Mesothelial cell of epicardium (in vitro differentiated cells): ENCODE measurements around the gene CLDN20. TPM values are rescaled to one million over a fixed set of nuclear protein-coding genes. Genes with fewer than 3 reads are reported as not detected.
"Not testable (repeated sequence)": the region's sequence is repeated elsewhere in the genome, so short reads cannot be mapped to it uniquely, and the experiment has no call there.

Source experiments
- DNase-seq, 2 experiments: peaks; one replicate each; pipeline ENCODE4 v3.0.0; 2021; ENCODE audit warnings: low spot score in 2 of 2; ENCODE audit not compliant: unreplicated experiment in 2 of 2
- H3K27ac Mint-ChIP-seq: 2 replicates; pipeline ENCODE4 v1.8.0; 2021; ENCODE audit warnings: mixed read lengths
- H3K27me3 Mint-ChIP-seq: 2 replicates; pipeline ENCODE4 v1.8.0; 2021; ENCODE audit warnings: low read depth, mixed read lengths
- H3K36me3 Mint-ChIP-seq: 2 replicates; pipeline ENCODE4 v1.8.0; 2021; ENCODE audit warnings: mixed read lengths
- H3K4me1 Mint-ChIP-seq: 2 replicates; pipeline ENCODE4 v1.8.0; 2021; ENCODE audit warnings: mixed read lengths
- H3K4me3 Mint-ChIP-seq: 2 replicates; pipeline ENCODE4 v1.8.0; 2021; ENCODE audit warnings: mild to moderate bottlenecking, moderate library complexity, mixed read lengths
- H3K9me3 Mint-ChIP-seq: 2 replicates; pipeline ENCODE4 v1.8.0; 2021; ENCODE audit warnings: mixed read lengths
- total RNA-seq: library from RNA; stranded (reverse); gene quantifications from 3 replicates; pipeline ENCODE4 v1.2.1, GENCODE V29; 2021
- TF ChIP-seq, protein P1 (sequence below): fragments of 200-600 bp; sonication (generic); IDR thresholded peaks from one replicate; pipeline ENCODE4 v1.5.0; 2021; ENCODE audit warnings: antibody characterized with exemption; ENCODE audit not compliant: unreplicated experiment

The CLDN20 gene
- total RNA-seq, 1 donor from 2014 or later, result not detected

DNA sequence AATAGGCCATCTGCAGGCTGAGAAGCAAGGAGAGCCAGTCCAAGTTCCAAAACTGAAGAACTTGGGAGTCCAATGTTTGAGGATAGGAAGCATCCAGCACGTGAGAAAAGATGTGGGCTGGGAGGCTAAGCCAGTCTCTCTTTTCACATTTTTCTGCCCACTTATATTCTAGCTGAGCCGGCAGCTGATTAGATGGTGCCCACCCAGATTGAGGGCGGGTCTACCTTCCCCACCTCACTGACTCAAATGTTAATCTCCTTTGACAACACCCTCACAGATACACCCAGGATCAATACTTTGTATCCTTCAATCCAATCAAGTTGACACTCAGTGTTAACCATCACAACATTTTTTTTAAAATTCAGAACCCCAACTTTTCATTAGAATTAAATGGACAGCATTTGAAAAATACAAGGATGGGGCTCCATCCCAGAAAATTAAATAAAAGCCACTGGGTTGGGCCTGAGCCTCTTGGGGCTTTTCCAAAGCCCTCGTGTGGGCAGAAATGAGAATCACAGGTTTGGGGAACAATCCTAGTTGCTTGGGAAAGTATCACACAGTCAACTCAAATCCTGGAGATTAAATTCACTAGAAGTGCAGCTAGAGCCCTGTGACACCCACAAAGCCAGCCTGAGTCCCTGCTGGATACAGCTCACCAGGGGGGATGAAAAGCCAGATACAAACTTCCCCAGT, 2.2 kb downstream of the CLDN20 start:
- no peak for DNase-seq
- H3K27ac Mint-ChIP-seq, result no peak overlapping the region
- peaks cover 12% of the 10 kb centered on the region for H3K36me3 Mint-ChIP-seq
- no peaks in the 10 kb centered on the region for H3K27me3 Mint-ChIP-seq
- H3K9me3 Mint-ChIP-seq, result no peaks in the 10 kb centered on the region
- TF ChIP-seq, protein P1, sequence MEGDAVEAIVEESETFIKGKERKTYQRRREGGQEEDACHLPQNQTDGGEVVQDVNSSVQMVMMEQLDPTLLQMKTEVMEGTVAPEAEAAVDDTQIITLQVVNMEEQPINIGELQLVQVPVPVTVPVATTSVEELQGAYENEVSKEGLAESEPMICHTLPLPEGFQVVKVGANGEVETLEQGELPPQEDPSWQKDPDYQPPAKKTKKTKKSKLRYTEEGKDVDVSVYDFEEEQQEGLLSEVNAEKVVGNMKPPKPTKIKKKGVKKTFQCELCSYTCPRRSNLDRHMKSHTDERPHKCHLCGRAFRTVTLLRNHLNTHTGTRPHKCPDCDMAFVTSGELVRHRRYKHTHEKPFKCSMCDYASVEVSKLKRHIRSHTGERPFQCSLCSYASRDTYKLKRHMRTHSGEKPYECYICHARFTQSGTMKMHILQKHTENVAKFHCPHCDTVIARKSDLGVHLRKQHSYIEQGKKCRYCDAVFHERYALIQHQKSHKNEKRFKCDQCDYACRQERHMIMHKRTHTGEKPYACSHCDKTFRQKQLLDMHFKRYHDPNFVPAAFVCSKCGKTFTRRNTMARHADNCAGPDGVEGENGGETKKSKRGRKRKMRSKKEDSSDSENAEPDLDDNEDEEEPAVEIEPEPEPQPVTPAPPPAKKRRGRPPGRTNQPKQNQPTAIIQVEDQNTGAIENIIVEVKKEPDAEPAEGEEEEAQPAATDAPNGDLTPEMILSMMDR, result no peak
- no peak overlapping the region for H3K4me3 Mint-ChIP-seq
- H3K4me1 Mint-ChIP-seq, result peaks cover 12% of the 10 kb centered on the region

DNA sequence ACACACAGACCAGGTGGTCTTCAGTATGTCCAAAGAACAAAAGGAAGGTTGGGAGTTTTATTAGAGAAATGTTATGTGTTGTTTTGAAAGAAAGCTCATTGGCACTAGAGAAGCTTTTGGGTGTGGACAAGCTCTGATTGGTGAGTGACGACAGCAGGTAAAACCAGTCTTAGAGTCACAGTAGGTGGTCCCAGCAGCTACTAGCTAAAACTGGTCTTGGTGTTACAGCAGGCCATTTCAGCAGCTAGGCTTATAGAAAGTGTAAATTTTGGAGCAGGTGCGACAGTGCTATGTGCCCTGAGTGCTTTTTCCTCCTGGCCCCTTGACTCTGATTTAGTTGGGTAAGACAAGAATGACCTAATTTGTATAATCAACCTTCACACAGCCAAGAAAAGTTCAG, 3.6 kb downstream of the CLDN20 start:
- Mint-ChIP-seq H3K4me1 (peaks cover 5% of the 10 kb centered on the region), H3K27me3 (no peaks in the 10 kb centered on the region)
- TF ChIP-seq, protein P1, result no peak

DNA sequence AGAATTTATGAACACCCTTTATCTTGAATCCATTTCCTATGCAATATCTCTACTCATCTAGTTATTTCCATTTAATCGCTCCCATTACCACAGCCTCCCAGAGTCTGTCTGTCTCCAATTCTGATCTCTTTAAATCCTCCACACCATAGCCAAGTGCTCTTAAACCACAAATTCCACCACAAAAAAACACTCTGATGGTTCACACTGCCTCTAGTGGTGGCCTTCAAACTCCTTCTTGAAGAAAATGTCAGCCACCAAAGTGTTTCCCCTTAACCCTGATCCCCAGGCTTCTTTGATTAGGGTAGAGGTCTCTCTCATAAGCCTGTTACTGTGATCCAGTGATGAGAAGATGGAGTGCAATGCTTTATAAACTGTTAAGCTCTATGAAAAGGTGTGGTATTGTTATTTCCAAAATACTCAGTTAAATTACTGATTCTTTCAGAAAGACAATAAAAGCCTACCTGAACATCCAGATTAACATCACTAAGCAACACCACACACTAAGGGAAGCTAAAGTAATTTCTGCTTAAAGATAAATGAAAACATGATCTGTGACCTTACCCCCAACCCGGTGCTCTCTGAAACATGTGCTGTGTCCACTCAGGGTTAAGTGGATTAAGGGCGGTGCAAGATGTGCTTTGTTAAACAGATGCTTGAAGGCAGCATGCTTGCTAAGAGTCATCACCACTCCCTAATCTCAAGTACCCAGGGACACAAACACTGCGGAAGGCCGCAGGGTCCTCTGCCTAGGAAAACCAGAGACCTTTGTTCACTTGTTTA, 4.5 kb downstream of the CLDN20 start:
- not testable (repeated sequence) for H3K27ac Mint-ChIP-seq, H3K27me3 Mint-ChIP-seq, H3K9me3 Mint-ChIP-seq, H3K4me3 Mint-ChIP-seq, DNase-seq, H3K4me1 Mint-ChIP-seq
- H3K36me3 Mint-ChIP-seq, result peaks cover 12% of the 10 kb centered on the region

More for the DNA sequence above, 3.6 kb downstream of the CLDN20 start:
- no peak for DNase-seq
- no peaks in the 10 kb centered on the region for H3K9me3 Mint-ChIP-seq
- no peak overlapping the region for H3K4me3 Mint-ChIP-seq
- no peak overlapping the region for H3K27ac Mint-ChIP-seq
- peaks cover 12% of the 10 kb centered on the region for H3K36me3 Mint-ChIP-seq

DNA sequence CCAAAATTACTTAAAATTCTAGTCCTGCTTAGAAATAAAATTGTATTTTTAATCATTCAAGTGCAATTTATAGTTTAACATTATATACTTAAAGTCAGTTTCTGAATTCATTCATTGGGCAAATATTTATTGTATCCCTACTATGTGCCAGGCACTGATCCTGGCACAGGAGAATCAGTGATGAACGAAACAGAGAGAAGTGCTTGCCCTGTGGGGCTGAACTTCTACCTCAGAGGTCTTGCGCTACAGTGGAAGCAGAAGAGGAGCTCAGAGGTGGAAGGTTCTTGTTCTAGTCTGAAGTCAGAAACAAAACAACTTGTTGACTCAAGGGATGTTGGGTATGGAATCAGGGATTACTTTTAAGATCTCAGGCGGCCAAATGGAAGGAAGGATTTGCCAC, 6.0 kb downstream of the CLDN20 start:
- H3K9me3 Mint-ChIP-seq, result no peaks in the 10 kb centered on the region
- H3K27ac Mint-ChIP-seq, result no peak overlapping the region
- H3K36me3 Mint-ChIP-seq, result peaks cover 12% of the 10 kb centered on the region
- peaks cover 11% of the 10 kb centered on the region for H3K4me1 Mint-ChIP-seq
- DNase-seq, result no peak
- TF ChIP-seq, protein P1, result no peak
- H3K4me3 Mint-ChIP-seq, result no peak overlapping the region
- H3K27me3 Mint-ChIP-seq, result no peaks in the 10 kb centered on the region

DNA sequence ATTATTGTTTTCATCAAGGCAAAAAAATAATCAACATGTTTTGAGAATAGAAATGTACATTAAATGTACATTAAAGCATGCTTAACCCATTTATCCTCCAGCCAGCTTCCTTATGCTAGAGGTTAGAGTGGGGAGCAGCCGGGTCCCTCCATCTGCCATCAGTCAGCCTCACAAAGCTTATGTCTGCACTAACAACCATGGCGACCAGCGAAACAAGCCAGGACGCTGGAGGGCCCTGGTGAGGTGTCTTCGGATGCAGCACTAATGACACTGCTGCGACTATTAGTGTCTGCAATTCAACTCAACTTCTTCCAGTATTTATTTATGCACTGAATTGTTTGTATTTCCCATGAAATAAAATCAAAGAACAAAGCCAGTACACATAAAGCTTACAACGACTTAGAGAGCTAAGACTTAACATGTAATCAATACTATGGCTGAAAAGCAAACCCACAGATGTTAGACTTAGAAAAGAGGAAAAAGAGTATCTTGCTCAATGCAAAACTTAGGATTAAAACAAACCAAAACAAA, 6.8 kb downstream of the CLDN20 start:
- H3K36me3 Mint-ChIP-seq, result peaks cover 16% of the 10 kb centered on the region
- peaks cover 11% of the 10 kb centered on the region for H3K4me1 Mint-ChIP-seq
- no peaks in the 10 kb centered on the region for H3K9me3 Mint-ChIP-seq
- H3K4me3 Mint-ChIP-seq, result no peak overlapping the region
- TF ChIP-seq, protein P1, result no peak
- no peak overlapping the region for H3K27ac Mint-ChIP-seq
- no peaks in the 10 kb centered on the region for H3K27me3 Mint-ChIP-seq
- DNase-seq, result no peak

DNA sequence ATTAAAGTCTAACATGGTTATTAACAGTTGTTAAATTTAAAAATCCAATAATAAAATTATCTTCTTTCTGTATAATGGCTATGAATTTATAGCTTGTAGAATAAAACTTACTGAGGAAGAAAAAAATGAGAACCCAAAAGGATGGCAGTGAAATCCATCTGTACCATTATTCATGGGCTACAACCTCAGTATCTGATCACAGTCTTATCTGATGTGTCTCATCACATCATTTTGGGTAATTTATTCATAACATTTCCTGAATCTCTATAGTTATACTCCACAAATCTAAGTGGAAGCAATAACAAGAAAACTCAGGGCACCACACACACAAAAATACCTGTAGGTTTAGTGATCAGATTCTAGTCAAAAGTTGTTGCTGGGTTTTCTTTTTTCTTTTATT, 7.3 kb downstream of the CLDN20 start:
- Mint-ChIP-seq H3K4me3 (no peak overlapping the region), H3K36me3 (peaks cover 11% of the 10 kb centered on the region), H3K27ac (no peak overlapping the region), H3K27me3 (no peaks in the 10 kb centered on the region), H3K9me3 (no peaks in the 10 kb centered on the region), H3K4me1 (peaks cover 16% of the 10 kb centered on the region)
- TF ChIP-seq, protein P1, result no peak
- no peak for DNase-seq
